ENCODE results near the gene SUMO4. TPM values are rescaled to one million over a fixed set of nuclear protein-coding genes. Genes with fewer than 3 reads are reported as not detected.
A peak's percentile ranks its signal among the peaks of the same experiment; 100 is the strongest.

Gene SUMO4
- total RNA-seq, 2 experiments from 2014 or later = 10.1 TPM

DNA sequence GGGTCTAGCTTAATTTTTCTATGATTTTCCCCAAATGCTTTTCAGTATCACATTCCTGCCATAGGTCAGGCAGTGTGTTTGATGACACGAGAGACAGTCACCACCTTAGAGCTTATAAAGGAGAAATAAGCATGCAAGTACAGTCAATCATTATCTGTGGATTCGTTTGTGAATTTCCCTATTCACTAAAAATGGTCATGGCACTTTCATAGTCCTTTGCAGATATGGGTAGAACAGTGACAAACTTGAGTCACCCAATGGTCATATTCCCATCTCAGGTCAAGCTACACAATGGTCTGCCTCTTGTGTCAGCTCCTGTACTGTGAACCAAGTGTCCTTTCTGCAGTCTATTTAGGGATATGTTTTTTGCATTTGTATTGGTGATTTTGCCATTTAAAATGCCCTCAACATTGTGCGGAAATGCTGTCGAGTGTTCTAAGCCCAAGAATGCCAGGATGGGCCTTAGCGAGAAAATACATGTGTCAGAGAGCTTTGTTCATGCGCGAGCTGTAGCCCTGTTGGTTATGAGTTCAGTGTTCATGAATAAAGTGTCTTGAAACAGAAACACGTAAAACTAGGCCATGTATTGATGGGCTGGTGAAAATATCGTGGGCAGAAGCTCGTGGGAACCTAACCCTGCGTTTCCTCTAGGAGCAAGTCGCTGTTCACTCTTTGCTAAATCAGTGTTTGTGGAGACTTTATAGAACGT is 19.8 kb downstream of the SUMO4 start:
- Mint-ChIP-seq H3K4me3 (no peak overlapping the region), H3K4me1 (ENCODE audit: low read depth) (peaks cover 4% of the 10 kb centered on the region), H3K36me3 (ENCODE audit: low read depth) (peaks cover 21% of the 10 kb centered on the region), H3K27me3 (ENCODE audit: low read depth) (no peaks in the 10 kb centered on the region), H3K27ac (no peak overlapping the region), H3K9me3 (ENCODE audit: insufficient read depth) (peaks cover 4% of the 10 kb centered on the region)
- ATAC-seq = no peak
- DNase-seq = no peak
- ChIA-PET CTCF (interaction anchor here (0.6 to 3.2 kb wide), 5 partner anchors 12 to 391 kb away, joined by 3 to 19 read pairs (median 9); no protein-coding TSS in a partner anchor), POLR2A (interaction anchor here (0.6 to 1.3 kb wide), 3 partner anchors 93 to 353 kb away, joined by 3 read pairs; no protein-coding TSS in a partner anchor)

DNA sequence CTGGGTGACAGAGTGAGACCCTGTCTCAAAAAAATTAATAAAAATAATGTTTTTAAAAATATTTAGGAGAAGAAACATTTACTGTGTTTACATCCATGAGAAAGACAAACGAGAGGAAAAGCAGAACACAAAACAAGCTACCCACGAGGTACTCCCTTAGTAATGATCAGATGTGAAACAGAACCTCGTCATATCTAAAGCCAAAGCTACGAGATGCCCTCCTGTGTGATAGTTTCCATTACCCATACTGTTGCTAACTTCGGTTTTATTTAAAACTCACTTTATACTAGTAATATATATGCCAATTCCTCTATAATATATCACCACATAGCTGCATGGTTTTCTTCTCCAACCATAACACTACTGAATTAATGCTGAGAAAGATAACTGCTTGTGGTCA is 21.1 kb downstream of the SUMO4 start:
- ATAC-seq (no peak), DNase-seq (no peak)
- no peak overlapping the region for H3K4me3 Mint-ChIP-seq
- H3K27ac Mint-ChIP-seq = no peak overlapping the region
- ChIA-PET POLR2A (interaction anchor here (0.9 kb wide), 1 partner anchor 58 kb away, joined by 3 read pairs; no protein-coding TSS in a partner anchor), CTCF (interaction anchor here (0.6 to 3.2 kb wide), 5 partner anchors 11 to 393 kb away, joined by 3 to 19 read pairs (median 9); no protein-coding TSS in a partner anchor)
- H3K27me3 Mint-ChIP-seq (ENCODE audit: low read depth) = no peaks in the 10 kb centered on the region
- H3K9me3 Mint-ChIP-seq (ENCODE audit: insufficient read depth) = peaks cover 4% of the 10 kb centered on the region
- peaks cover 10% of the 10 kb centered on the region for H3K36me3 Mint-ChIP-seq (ENCODE audit: low read depth)
- H3K4me1 Mint-ChIP-seq (ENCODE audit: low read depth) = peaks cover 4% of the 10 kb centered on the region

DNA sequence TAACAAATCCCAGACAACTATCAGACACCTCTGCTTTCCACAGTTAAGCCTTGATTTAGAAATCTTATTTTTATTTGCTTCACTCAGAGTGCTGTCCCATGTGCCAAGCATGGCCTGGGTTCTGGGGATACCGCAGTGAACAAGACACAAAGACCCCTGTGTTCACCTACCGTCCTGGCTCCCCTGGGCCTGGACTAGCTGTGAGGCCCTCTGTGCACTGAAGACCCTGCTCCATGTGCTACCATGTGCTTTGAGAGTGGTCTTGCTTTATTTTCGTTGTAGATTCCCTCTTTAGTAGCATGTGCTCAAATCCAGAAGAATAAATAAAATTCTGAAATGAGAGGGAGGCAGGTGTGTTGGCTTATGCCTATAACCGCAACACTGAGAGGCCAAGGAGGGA is 22.5 kb downstream of the SUMO4 start:
- Mint-ChIP-seq H3K4me3 (no peak overlapping the region), H3K4me1 (ENCODE audit: low read depth) (peaks cover 4% of the 10 kb centered on the region), H3K9me3 (ENCODE audit: insufficient read depth) (no peaks in the 10 kb centered on the region), H3K27me3 (ENCODE audit: low read depth) (no peaks in the 10 kb centered on the region), H3K36me3 (ENCODE audit: low read depth) (peaks cover 2% of the 10 kb centered on the region), H3K27ac (no peak overlapping the region)
- no peak for ATAC-seq
- no peak for DNase-seq
- CTCF ChIA-PET = interaction anchor here (1.0 to 1.4 kb wide), 2 partner anchors 389 to 394 kb away, joined by 3 to 5 read pairs; no protein-coding TSS in a partner anchor
- POLR2A ChIA-PET = no interaction called here

DNA sequence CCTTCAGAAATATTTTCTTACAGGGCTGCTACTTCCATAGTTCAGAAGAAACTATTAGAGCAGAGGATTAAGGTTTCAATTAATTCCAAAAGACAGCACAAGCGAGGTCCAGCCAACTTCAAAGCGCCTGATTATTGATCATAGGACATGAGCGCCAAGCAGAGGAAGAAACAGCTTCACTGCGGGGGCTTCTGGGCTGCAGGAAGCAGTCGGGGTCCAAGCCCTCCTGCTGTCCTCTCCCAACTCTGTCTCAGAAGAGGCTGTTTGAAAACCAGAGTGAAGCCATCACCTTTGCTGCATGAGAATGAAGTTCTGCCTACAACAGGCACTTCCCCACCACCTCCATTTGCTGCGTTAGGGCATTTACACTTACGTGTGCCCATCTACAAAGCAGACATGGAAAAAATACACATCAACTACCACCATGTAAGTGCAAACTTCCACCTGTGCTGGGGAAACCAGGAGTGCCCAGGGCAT is 23.9 kb downstream of the SUMO4 start:
- H3K9me3 Mint-ChIP-seq (ENCODE audit: insufficient read depth) = no peaks in the 10 kb centered on the region
- H3K4me3 Mint-ChIP-seq = no peak overlapping the region
- CTCF ChIA-PET = interaction anchor here (0.7 to 1.1 kb wide), 3 partner anchors 8 to 395 kb away, joined by 3 to 5 read pairs (median 3); no protein-coding TSS in a partner anchor
- DNase-seq = no peak
- no peak for ATAC-seq
- POLR2A ChIA-PET = no interaction called here
- no peak overlapping the region for H3K27ac Mint-ChIP-seq
- peaks cover 2% of the 10 kb centered on the region for H3K36me3 Mint-ChIP-seq (ENCODE audit: low read depth)
- peaks cover 4% of the 10 kb centered on the region for H3K4me1 Mint-ChIP-seq (ENCODE audit: low read depth)
- H3K27me3 Mint-ChIP-seq (ENCODE audit: low read depth) = no peaks in the 10 kb centered on the region

DNA sequence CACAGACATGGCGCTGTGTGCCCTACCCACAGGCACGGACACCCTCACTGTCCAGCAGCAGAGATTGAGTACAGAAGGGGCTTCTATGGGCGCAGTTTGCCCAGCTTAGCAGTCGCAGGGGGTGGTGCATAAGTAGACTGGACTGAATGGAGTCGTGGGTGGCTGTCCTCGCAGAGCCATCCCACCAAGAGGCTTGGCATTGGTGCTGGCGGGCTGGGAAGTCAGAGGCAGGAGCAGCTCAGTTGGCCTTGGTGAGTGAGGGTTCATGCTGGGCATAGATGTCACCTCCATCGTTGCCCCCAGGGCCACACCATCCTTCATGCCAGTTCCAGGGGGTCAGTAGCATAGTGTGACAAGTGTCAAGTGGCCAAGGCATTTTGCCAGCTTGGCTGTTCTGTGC is 25.2 kb downstream of the SUMO4 start:
- H3K4me3 Mint-ChIP-seq = no peak overlapping the region
- CTCF ChIA-PET = interaction anchor here (0.8 to 1.0 kb wide), 2 partner anchors 92 to 397 kb away, joined by 3 read pairs; no protein-coding TSS in a partner anchor
- no peaks in the 10 kb centered on the region for H3K27me3 Mint-ChIP-seq (ENCODE audit: low read depth)
- no peaks in the 10 kb centered on the region for H3K36me3 Mint-ChIP-seq (ENCODE audit: low read depth)
- no peak for DNase-seq
- POLR2A ChIA-PET = no interaction called here
- no peak for ATAC-seq
- peaks cover 2% of the 10 kb centered on the region for H3K4me1 Mint-ChIP-seq (ENCODE audit: low read depth)
- H3K27ac Mint-ChIP-seq = no peak overlapping the region
- no peaks in the 10 kb centered on the region for H3K9me3 Mint-ChIP-seq (ENCODE audit: insufficient read depth)

DNA sequence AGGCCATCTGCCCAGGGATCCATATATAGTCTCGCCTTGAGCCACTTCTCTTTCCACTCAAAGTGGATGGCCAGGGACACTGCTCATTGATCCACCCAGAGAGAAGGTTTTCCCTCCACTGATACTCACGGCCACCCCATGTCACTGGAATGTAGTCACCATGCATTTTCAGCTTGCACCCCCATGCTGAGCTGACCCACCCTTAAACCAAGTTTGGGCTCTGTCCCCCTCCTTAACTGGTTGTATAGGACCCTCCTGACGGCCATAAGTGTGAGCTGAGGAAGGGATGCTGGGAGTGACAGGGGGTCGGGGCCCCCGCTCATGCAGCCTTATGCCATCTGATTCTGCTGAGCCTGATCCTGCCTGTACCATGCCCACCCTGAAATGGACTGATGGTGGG is 25.7 kb downstream of the SUMO4 start:
- no peaks in the 10 kb centered on the region for H3K27me3 Mint-ChIP-seq (ENCODE audit: low read depth)
- H3K27ac Mint-ChIP-seq = no peak overlapping the region
- POLR2A ChIA-PET = no interaction called here

DNA sequence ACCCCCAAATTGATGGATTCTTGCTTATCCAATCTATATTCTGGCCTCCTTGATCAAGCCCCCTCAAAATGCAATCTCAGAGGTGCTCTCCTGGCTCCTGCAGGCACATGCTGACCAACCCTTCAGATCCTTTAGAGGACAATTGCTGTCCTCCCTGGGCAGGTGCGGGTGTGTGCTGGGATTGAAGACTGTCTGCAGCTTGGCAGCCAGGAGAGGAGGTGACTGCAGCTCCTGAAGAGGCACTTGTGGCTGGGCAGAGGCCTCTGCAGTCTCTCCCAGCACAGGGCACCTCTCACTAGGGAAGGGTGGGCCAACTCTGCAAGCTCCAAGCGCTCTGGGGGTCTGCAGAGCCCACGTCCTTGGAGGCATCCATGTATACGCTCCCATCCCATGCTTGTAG is 28.5 kb downstream of the SUMO4 start:
- H3K27ac Mint-ChIP-seq = peak overlapping the region; percentile 27
- DNase-seq (no peak), ATAC-seq (no peak)
- ChIA-PET CTCF (interaction anchor here (1.1 to 8.6 kb wide), 3 partner anchors 89 to 399 kb away, joined by 3 to 239 read pairs (median 5); no protein-coding TSS in a partner anchor), POLR2A (no interaction called here)
- H3K4me1 Mint-ChIP-seq (ENCODE audit: low read depth) = peaks cover 11% of the 10 kb centered on the region
- no peak overlapping the region for H3K4me3 Mint-ChIP-seq
- no peaks in the 10 kb centered on the region for H3K27me3 Mint-ChIP-seq (ENCODE audit: low read depth)
- no peaks in the 10 kb centered on the region for H3K36me3 Mint-ChIP-seq (ENCODE audit: low read depth)
- H3K9me3 Mint-ChIP-seq (ENCODE audit: insufficient read depth) = no peaks in the 10 kb centered on the region

More for the DNA sequence above, 25.7 kb downstream of the SUMO4 start:
- CTCF ChIA-PET = interaction anchor here (0.8 to 1.2 kb wide), 2 partner anchors 91 to 397 kb away, joined by 3 to 4 read pairs; no protein-coding TSS in a partner anchor
- no peak overlapping the region for H3K4me3 Mint-ChIP-seq
- H3K4me1 Mint-ChIP-seq (ENCODE audit: low read depth) = peaks cover 5% of the 10 kb centered on the region
- H3K9me3 Mint-ChIP-seq (ENCODE audit: insufficient read depth) = no peaks in the 10 kb centered on the region
- no peak for DNase-seq
- H3K36me3 Mint-ChIP-seq (ENCODE audit: low read depth) = no peaks in the 10 kb centered on the region
- no peak for ATAC-seq

DNA sequence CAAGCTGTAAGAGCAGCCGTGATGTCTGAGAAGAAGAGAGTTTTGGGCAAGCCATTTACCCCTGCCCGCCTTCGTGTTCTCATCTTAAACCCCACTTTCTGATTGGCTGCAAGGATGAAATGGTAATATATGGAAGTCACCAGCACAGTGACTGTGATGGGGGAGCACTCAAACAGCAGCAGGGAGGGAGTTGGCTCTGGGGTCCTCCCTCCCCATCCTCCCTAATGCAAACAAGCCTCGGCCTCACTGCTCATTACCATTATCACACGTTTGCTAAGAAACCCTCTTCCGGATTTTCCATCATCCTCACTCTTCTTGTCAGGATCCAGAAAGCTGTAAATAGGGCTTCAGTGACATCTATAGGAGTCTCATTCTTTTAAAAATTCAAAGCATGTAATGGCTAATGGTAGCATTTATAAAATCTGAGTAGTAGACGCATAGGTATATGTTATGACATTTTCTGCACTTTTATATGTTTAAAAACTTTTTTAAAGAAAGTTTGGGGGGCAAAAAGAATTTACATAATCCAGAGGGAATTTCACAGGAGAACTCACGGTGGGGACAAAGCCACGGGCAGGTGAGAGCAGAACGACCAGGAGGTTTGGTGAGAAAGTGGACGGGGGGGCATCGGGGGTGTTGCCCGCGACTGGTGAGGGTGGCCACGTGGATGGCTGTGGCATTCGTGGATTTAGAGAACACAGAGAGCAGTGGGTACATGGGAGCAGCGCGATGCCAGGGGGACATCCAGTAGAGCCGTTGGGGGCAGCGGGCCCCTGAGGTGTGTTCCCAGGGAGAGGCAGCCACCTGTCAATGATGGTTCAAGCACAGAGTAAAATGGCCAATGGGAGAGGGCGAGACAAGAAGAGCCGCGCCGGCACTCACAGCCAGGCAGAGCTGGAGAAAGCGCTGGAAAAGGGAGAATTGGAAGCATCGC is 29.6 kb downstream of the SUMO4 start:
- no peaks in the 10 kb centered on the region for H3K9me3 Mint-ChIP-seq (ENCODE audit: insufficient read depth)
- DNase-seq (no peak), ATAC-seq (no peak)
- no peaks in the 10 kb centered on the region for H3K27me3 Mint-ChIP-seq (ENCODE audit: low read depth)
- H3K27ac Mint-ChIP-seq = peak overlapping the region; percentile 27
- H3K4me1 Mint-ChIP-seq (ENCODE audit: low read depth) = peaks cover 8% of the 10 kb centered on the region
- POLR2A ChIA-PET = no interaction called here
- H3K36me3 Mint-ChIP-seq (ENCODE audit: low read depth) = no peaks in the 10 kb centered on the region
- no peak overlapping the region for H3K4me3 Mint-ChIP-seq
- CTCF ChIA-PET = interaction anchor here (1.1 to 8.6 kb wide), 4 partner anchors 87 to 401 kb away, joined by 3 to 239 read pairs (median 25); no protein-coding TSS in a partner anchor

DNA sequence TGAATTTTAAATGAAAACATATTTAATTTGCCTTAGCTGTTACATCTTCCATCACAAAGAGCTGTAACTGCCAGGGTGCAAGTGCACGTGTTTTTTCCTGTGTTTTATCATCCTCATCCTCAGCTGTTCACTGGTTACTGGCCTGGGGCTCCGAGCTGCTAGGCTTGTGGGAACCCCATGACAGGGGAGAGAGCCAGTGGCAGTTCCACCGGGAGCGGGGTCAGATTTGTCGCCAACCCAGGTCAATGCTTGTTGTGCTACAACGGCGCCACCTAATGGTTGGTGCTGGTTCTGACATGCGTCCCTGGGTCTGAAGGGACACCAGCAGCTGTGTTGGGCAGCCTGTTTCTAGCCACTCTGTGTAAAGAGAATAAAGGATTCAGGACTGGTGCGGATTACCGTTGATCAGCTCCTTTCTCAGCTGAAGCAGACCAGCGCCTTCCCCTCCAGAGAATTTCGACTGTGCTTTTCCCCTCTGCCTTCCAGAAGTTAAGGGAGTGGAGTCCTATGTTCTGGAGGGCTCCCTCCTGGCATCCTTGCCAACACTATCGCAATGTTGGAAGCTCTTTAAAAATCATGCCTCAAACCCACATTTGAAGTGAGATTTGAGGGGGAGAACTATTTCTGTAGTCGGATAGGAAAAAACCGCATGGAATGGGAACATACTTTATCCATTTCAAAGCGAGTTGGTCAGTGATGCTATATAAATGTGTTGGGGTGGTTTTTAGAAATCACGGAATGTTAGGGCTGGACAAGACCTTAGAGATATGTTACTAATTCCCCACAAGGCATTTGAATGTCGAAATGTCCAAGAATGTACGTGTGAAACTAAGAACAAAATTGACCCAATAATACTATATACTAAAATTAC is 32.1 kb downstream of the SUMO4 start:
- Mint-ChIP-seq H3K27ac (peak overlapping the region; percentile 82), H3K4me3 (peak overlapping the region; percentile 61), H3K4me1 (ENCODE audit: low read depth) (peaks cover 13% of the 10 kb centered on the region), H3K27me3 (ENCODE audit: low read depth) (no peaks in the 10 kb centered on the region), H3K36me3 (ENCODE audit: low read depth) (no peaks in the 10 kb centered on the region), H3K9me3 (ENCODE audit: insufficient read depth) (no peaks in the 10 kb centered on the region)
- ATAC-seq = peak; percentile 95
- DNase-seq = peak; percentile 94
- CTCF ChIA-PET = interaction anchor here (0.6 to 8.6 kb wide), 77 partner anchors 9 to 482 kb away, joined by 3 to 239 read pairs (median 5); partner anchors contain the start of gene ZC3H12D
- POLR2A ChIA-PET = interaction anchor here (0.6 to 1.1 kb wide), 4 partner anchors 350 to 1695 kb away, joined by 3 to 4 read pairs (median 4); no protein-coding TSS in a partner anchor

DNA sequence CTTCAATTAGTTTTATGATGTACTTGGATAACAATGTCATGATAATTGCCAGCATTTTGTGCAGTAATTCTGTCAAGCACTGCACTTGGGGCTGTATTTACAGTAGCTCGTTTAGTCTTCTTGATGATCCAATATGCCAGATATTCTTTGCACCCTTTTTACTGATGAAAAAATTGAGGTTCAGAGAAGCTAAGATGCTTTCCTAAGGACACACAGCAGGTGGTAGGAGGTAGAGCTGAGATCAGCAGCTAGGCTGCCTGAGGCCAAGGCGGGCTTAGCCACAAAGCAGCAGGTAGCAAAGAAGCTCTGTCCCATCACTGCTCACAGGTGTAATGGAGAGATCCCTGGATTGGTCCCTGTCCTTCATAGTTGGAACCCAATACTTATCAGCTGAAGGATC is 33.3 kb downstream of the SUMO4 start:
- ATAC-seq (no peak), DNase-seq (no peak)
- Mint-ChIP-seq H3K4me3 (no peak overlapping the region), H3K36me3 (ENCODE audit: low read depth) (no peaks in the 10 kb centered on the region), H3K27me3 (ENCODE audit: low read depth) (no peaks in the 10 kb centered on the region), H3K9me3 (ENCODE audit: insufficient read depth) (no peaks in the 10 kb centered on the region), H3K27ac (no peak overlapping the region), H3K4me1 (ENCODE audit: low read depth) (peaks cover 23% of the 10 kb centered on the region)
- POLR2A ChIA-PET = interaction anchor here (1.1 to 1.5 kb wide), 2 partner anchors 351 to 401 kb away, joined by 3 to 5 read pairs; no protein-coding TSS in a partner anchor
- CTCF ChIA-PET = interaction anchor here (0.8 to 8.6 kb wide), 13 partner anchors 14 to 404 kb away, joined by 3 to 239 read pairs (median 23); no protein-coding TSS in a partner anchor

Data from activated CD8-positive, alpha-beta T cell treated with anti-CD3 and anti-CD28 coated beads, Interleukin-2, amount 10 ng/mL, durations not matched to agents 7 days and 5 days (primary cell).